KMS-11 (cell line): ENCODE measurements around the gene MTHFR.

Experiments
- H2AFZ ChIP-seq: fragments of 200-600 bp; sonication (generic); 2 replicates; pipeline ENCODE4 v1.6.1; 2016; ENCODE audit warnings: antibody characterized with exemption, mixed run types, low read depth
- H3K27ac ChIP-seq: fragments of 200-600 bp; sonication (generic); 2 replicates; pipeline ENCODE4 v1.6.1; 2016; ENCODE audit warnings: mild to moderate bottlenecking, mixed run types
- H3K27me3 ChIP-seq: fragments of 200-600 bp; sonication (generic); 2 replicates; pipeline ENCODE4 v1.6.1; 2017; ENCODE audit warnings: mild to moderate bottlenecking, low read depth, mixed run types, moderate library complexity; ENCODE audit not compliant: insufficient read depth
- H3K36me3 ChIP-seq: fragments of 200-600 bp; sonication (generic); 2 replicates; pipeline ENCODE4 v1.6.1; 2017; ENCODE audit warnings: mild to moderate bottlenecking, mixed run types; ENCODE audit not compliant: insufficient read depth
- H3K4me1 ChIP-seq: fragments of 200-600 bp; sonication (generic); 2 replicates; pipeline ENCODE4 v1.6.1; 2016; ENCODE audit warnings: mild to moderate bottlenecking, low read depth, mixed run types; ENCODE audit not compliant: poor library complexity, severe bottlenecking
- H3K4me2 ChIP-seq: fragments of 200-600 bp; sonication (generic); 2 replicates; pipeline ENCODE4 v1.7.0; 2016; ENCODE audit warnings: mild to moderate bottlenecking, mixed run types
- H3K4me3 ChIP-seq: fragments of 200-600 bp; sonication (generic); IDR thresholded peaks from 2 replicates; pipeline ENCODE4 v1.6.1; 2017; ENCODE audit warnings: low read depth, low read length, mixed read lengths; ENCODE audit not compliant: insufficient read depth
- H3K79me2 ChIP-seq: fragments of 200-600 bp; sonication (generic); 2 replicates; pipeline ENCODE4 v1.6.1; 2016; ENCODE audit warnings: low read depth, mixed run types; ENCODE audit not compliant: insufficient read depth
- H3K9ac ChIP-seq: fragments of 200-600 bp; sonication (generic); 2 replicates; pipeline ENCODE4 v1.6.1; 2016; ENCODE audit warnings: mild to moderate bottlenecking, mixed run types
- H4K20me1 ChIP-seq: fragments of 200-600 bp; sonication (generic); 2 replicates; pipeline ENCODE4 v1.6.1; 2016; ENCODE audit warnings: mild to moderate bottlenecking, mixed run types; ENCODE audit not compliant: insufficient read depth
- CTCF ChIP-seq: fragments of 200-600 bp; sonication (generic); conservative IDR thresholded peaks from 2 replicates; pipeline ENCODE4 v1.6.1; 2017; ENCODE audit warnings: low read depth, mild to moderate bottlenecking, antibody characterized with exemption, low read length, moderate library complexity, mixed read lengths

Gene MTHFR

GRCh38 chr1:11789126-11790067, 16.4 kb downstream of the MTHFR start:
- no peak overlapping the region for H3K4me3 ChIP-seq
- no peak overlapping the region for H3K27ac ChIP-seq
- H3K4me1 ChIP-seq, result no peaks in the 10 kb centered on the region
- H3K9ac ChIP-seq, result no peak overlapping the region
- H3K79me2 ChIP-seq, result no peaks in the 10 kb centered on the region
- no peaks in the 10 kb centered on the region for H3K27me3 ChIP-seq
- H2AFZ ChIP-seq, result no peak overlapping the region
- TF ChIP-seq CTCF, result no peak
- no peak overlapping the region for H3K4me2 ChIP-seq
- no peaks in the 10 kb centered on the region for H4K20me1 ChIP-seq
- H3K36me3 ChIP-seq, result no peaks in the 10 kb centered on the region

- Histone ChIP-seq H4K20me1 (no peaks in the 10 kb centered on the region), H2AFZ (no peak overlapping the region), H3K4me3 (no peak overlapping the region), H3K79me2 (no peaks in the 10 kb centered on the region), H3K36me3 (no peaks in the 10 kb centered on the region), H3K27me3 (no peaks in the 10 kb centered on the region), H3K4me1 (no peaks in the 10 kb centered on the region), H3K27ac (no peak overlapping the region), H3K9ac (no peak overlapping the region), H3K4me2 (no peak overlapping the region)
- no peak for TF ChIP-seq CTCF
Observed at GRCh38 chr1:11788549-11789053, 17.2 kb downstream of the MTHFR start.

- no peak overlapping the region for H2AFZ ChIP-seq
- H3K36me3 ChIP-seq, result no peaks in the 10 kb centered on the region
- no peak overlapping the region for H3K4me3 ChIP-seq
- TF ChIP-seq CTCF, result no peak
- no peak overlapping the region for H3K9ac ChIP-seq
- no peaks in the 10 kb centered on the region for H3K79me2 ChIP-seq
- no peak overlapping the region for H3K27ac ChIP-seq
- H3K4me2 ChIP-seq, result no peak overlapping the region
- H3K4me1 ChIP-seq, result no peaks in the 10 kb centered on the region
- no peaks in the 10 kb centered on the region for H4K20me1 ChIP-seq
- no peaks in the 10 kb centered on the region for H3K27me3 ChIP-seq
Observed at GRCh38 chr1:11787804-11788436, 17.8 kb downstream of the MTHFR start.

- no peak overlapping the region for H3K27ac ChIP-seq
- TF ChIP-seq CTCF, result no peak
- H3K36me3 ChIP-seq, result no peaks in the 10 kb centered on the region
- H3K4me1 ChIP-seq, result no peaks in the 10 kb centered on the region
- H3K79me2 ChIP-seq, result no peaks in the 10 kb centered on the region
- H3K27me3 ChIP-seq, result no peaks in the 10 kb centered on the region
- H3K4me3 ChIP-seq, result no peak overlapping the region
- H4K20me1 ChIP-seq, result no peaks in the 10 kb centered on the region
- H2AFZ ChIP-seq, result no peak overlapping the region
- no peak overlapping the region for H3K4me2 ChIP-seq
- H3K9ac ChIP-seq, result no peak overlapping the region
Observed at GRCh38 chr1:11787251-11787803, 18.4 kb downstream of the MTHFR start.
